HepG2 (cell line): ENCODE measurements around the gene COPS7A. TPM values are rescaled to one million over a fixed set of nuclear protein-coding genes. Genes with fewer than 3 reads are reported as not detected.
A peak's percentile ranks its signal among the peaks of the same experiment; 100 is the strongest.

Source experiments
- ADNP ChIP-seq: sonication (generic); formaldehyde crosslinking; IDR thresholded peaks from 2 replicates; pipeline ENCODE4 v1.4.0; 2020; ENCODE audit warnings: missing genetic modification reagents
- HDAC2 ChIP-seq: sonication (generic); formaldehyde crosslinking; IDR thresholded peaks from 2 replicates; pipeline ENCODE4 v1.4.0; 2020; ENCODE audit warnings: missing genetic modification reagents
- HOXD1 ChIP-seq: sonication (generic); formaldehyde crosslinking; IDR thresholded peaks from 2 replicates; pipeline ENCODE4 v1.5.0; 2020; ENCODE audit warnings: missing genetic modification reagents
- MEIS2 ChIP-seq: sonication (generic); formaldehyde crosslinking; IDR thresholded peaks from 2 replicates; pipeline ENCODE4 v1.9.0; 2021; ENCODE audit warnings: mild to moderate bottlenecking, missing genetic modification reagents
- MIER3 ChIP-seq: IDR thresholded peaks from 2 replicates; pipeline ENCODE4 v1.6.1; 2016; ENCODE audit warnings: missing compliant biosample characterization, borderline replicate concordance
- MLLT10 ChIP-seq: sonication (generic); formaldehyde crosslinking; IDR thresholded peaks from 2 replicates; pipeline ENCODE4 v1.4.0; 2020; ENCODE audit warnings: missing genetic modification reagents
- NFE2 ChIP-seq: sonication (generic); formaldehyde crosslinking; IDR thresholded peaks from 2 replicates; pipeline ENCODE4 v1.4.0; 2020; ENCODE audit warnings: missing genetic modification reagents
- POLR2AphosphoS2 ChIP-seq: IDR thresholded peaks from 2 replicates; pipeline ENCODE4 v1.6.1; 2011; ENCODE audit warnings: low read depth, low read length, improper control_type of control experiment
- RORA ChIP-seq: sonication (generic); formaldehyde crosslinking; IDR thresholded peaks from 2 replicates; pipeline ENCODE4 v1.5.0; 2020; ENCODE audit warnings: mild to moderate bottlenecking, missing genetic modification reagents, moderate library complexity
- SP1 ChIP-seq, 2 experiments: fragments of 450-650 bp in 1 of 2; sonication (generic) in 1 of 2; formaldehyde crosslinking in 1 of 2; IDR thresholded peaks; 2 replicates each; pipeline versions ENCODE4 v1.4.0 to v1.6.1; 2016 to 2020; ENCODE audit warnings: missing genetic modification reagents in 1 of 2
- SRSF1 ChIP-seq: fragments of 200-400 bp; formaldehyde crosslinking; optimal IDR thresholded peaks from 2 replicates; pipeline ENCODE3; 2017; ENCODE audit warnings: mild to moderate bottlenecking, low read depth, low read length, moderate library complexity
- ZBTB38 ChIP-seq: sonication (generic); formaldehyde crosslinking; IDR thresholded peaks from 2 replicates; pipeline ENCODE4 v1.5.1; 2020; ENCODE audit warnings: mild to moderate bottlenecking, missing genetic modification reagents
- ZFX ChIP-seq: sonication (generic); formaldehyde crosslinking; IDR thresholded peaks from 2 replicates; pipeline ENCODE4 v1.4.0; 2020; ENCODE audit warnings: mild to moderate bottlenecking, low read depth, missing genetic modification reagents, moderate library complexity
- ZNF34 ChIP-seq: sonication (generic); formaldehyde crosslinking; IDR thresholded peaks from 2 replicates; pipeline ENCODE4 v1.4.0; 2020; ENCODE audit warnings: mild to moderate bottlenecking, missing genetic modification reagents, borderline replicate concordance
- ZNF501 ChIP-seq: sonication (generic); formaldehyde crosslinking; IDR thresholded peaks from 2 replicates; pipeline ENCODE4 v1.5.1; 2020; ENCODE audit warnings: mild to moderate bottlenecking, moderate library complexity, missing genetic modification reagents
- ZNF75D ChIP-seq: sonication (generic); formaldehyde crosslinking; IDR thresholded peaks from 2 replicates; pipeline ENCODE4 v1.8.1; 2023; ENCODE audit warnings: missing genetic modification reagents, mild to moderate bottlenecking, borderline replicate concordance
- polyA plus RNA-seq, 8 experiments: library from polyadenylated mRNA; depleted of rRNA in 3 of 8; stranded (reverse) in 7 of 8; unstranded in 1 of 8; fragments of >200 nt; fragmentation: Illumina TruSeq in 4 of 8; extraction: Trizol in 4 of 8; gene quantifications; 2 replicates each; pipeline versions ENCODE4 v1.2.1 to v1.2.3, GENCODE V29; 2011 to 2016; ENCODE audit warnings: low read depth in 4 of 8, missing spikeins in 1 of 8, mixed read lengths in 1 of 8; ENCODE audit not compliant: insufficient read depth in 1 of 8
- total RNA-seq, 5 experiments: library from RNA; depleted of rRNA; stranded (reverse); fragments of >200 nt; fragmentation: Illumina TruSeq; extraction: Trizol; gene quantifications; 2 replicates each; pipeline ENCODE4 v1.2.3, GENCODE V29; 2016; ENCODE audit warnings: low read depth in 1 of 5
- TF ChIP-seq, protein P1 (sequence below): IDR thresholded peaks from 2 replicates; pipeline ENCODE4 v1.6.1; 2016; ENCODE audit warnings: missing biosample characterization, missing genetic modification reagents, low read depth
- TF ChIP-seq, protein P2 (sequence below): fragments of 450-650 bp; IDR thresholded peaks from 2 replicates; pipeline ENCODE4 v1.6.1; 2017; ENCODE audit warnings: mild to moderate bottlenecking
- TF ChIP-seq, protein P3 (sequence below): sonication (generic); formaldehyde crosslinking; IDR thresholded peaks from 2 replicates; pipeline ENCODE4 v1.5.0; 2020; ENCODE audit warnings: missing genetic modification reagents
- TF ChIP-seq, protein P4 (sequence below): sonication (generic); formaldehyde crosslinking; IDR thresholded peaks from 2 replicates; pipeline ENCODE4 v1.4.0; 2020; ENCODE audit warnings: missing genetic modification reagents
- TF ChIP-seq, protein P5 (sequence below): sonication (generic); formaldehyde crosslinking; conservative IDR thresholded peaks from 2 replicates; pipeline ENCODE4 v1.8.0; 2022; ENCODE audit warnings: low read depth, missing genetic modification reagents

Gene COPS7A
- total and polyA plus RNA-seq, 2 of the 13 experiments (the other 11 are each of a cell fraction or from before 2014, with no cell fraction given), result 40.0 to 73.6 TPM

DNA sequence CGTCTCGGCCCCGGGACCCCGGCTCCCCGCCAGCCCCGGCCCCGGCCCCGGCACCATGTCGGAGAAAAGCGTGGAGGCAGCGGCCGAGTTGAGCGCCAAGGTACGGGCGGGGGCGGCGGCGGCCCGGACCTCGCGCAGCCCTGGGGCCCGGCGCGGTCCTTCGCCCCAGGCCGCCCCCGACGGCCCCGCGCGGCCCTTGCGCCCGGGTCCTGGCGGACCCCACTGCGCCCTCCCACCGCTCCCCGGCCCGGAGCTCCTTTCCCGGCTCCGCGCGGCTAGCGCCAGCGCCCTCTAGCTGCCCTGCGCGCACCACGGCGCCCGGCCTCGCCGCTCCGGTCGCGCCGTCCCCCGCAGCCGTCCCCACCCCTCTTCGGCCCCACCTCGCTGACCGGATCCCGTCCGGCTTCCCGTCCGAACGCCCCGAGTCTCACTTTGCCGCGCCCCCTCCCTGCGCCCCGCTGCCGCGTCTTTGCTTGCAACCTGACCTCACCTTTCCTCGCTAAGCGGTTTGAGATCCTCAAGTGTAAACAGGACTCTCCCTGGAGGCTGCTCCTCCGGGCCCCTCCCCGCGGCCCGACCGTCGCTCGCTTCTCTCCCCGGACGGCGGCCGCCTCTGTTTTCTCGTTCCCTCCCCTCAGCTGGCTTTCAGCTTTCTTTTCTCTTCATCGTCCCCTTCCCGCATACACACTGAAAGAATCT, 43.0 kb downstream of the COPS7A start (continued):
- TF ChIP-seq, protein P1, sequence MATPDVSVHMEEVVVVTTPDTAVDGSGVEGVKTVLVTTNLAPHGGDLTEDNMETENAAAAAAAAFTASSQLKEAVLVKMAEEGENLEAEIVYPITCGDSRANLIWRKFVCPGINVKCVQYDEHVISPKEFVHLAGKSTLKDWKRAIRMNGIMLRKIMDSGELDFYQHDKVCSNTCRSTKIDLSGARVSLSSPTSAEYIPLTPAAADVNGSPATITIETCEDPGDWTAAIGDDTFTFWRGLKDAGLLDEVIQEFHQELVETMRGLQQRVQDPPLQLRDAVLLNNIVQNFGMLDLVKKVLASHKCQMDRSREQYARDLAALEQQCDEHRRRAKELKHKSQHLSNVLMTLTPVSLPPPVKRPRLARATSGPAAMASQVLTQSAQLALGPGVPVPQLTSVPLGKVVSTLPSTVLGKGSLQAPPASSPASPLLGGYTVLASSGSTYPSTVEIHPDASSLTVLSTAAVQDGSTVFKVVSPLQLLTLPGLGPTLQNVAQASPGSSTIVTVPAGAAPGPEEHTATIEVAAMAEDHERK, result no peak
- no peak for TF ChIP-seq MLLT10
- TF ChIP-seq, protein P2, sequence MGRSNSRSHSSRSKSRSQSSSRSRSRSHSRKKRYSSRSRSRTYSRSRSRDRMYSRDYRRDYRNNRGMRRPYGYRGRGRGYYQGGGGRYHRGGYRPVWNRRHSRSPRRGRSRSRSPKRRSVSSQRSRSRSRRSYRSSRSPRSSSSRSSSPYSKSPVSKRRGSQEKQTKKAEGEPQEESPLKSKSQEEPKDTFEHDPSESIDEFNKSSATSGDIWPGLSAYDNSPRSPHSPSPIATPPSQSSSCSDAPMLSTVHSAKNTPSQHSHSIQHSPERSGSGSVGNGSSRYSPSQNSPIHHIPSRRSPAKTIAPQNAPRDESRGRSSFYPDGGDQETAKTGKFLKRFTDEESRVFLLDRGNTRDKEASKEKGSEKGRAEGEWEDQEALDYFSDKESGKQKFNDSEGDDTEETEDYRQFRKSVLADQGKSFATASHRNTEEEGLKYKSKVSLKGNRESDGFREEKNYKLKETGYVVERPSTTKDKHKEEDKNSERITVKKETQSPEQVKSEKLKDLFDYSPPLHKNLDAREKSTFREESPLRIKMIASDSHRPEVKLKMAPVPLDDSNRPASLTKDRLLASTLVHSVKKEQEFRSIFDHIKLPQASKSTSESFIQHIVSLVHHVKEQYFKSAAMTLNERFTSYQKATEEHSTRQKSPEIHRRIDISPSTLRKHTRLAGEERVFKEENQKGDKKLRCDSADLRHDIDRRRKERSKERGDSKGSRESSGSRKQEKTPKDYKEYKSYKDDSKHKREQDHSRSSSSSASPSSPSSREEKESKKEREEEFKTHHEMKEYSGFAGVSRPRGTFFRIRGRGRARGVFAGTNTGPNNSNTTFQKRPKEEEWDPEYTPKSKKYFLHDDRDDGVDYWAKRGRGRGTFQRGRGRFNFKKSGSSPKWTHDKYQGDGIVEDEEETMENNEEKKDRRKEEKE, result no peak
- no peak for TF ChIP-seq ZNF501 (CRISPR knock-in tag)
- peak; percentile 61 for TF ChIP-seq ZFX (CRISPR knock-in tag)
- no peak for TF ChIP-seq HOXD1 (CRISPR knock-in tag)
- no peak for TF ChIP-seq SRSF1
- TF ChIP-seq POLR2AphosphoS2, result no peak
- TF ChIP-seq ZBTB38 (CRISPR knock-in tag), result no peak; the same call in 1 of the 2 replicates
- TF ChIP-seq, protein P3, sequence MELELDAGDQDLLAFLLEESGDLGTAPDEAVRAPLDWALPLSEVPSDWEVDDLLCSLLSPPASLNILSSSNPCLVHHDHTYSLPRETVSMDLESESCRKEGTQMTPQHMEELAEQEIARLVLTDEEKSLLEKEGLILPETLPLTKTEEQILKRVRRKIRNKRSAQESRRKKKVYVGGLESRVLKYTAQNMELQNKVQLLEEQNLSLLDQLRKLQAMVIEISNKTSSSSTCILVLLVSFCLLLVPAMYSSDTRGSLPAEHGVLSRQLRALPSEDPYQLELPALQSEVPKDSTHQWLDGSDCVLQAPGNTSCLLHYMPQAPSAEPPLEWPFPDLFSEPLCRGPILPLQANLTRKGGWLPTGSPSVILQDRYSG (CRISPR knock-in tag), result no peak
- TF ChIP-seq HDAC2 (CRISPR knock-in tag), result peak; percentile 15; the same call in 1 of the 2 replicates
- no peak for TF ChIP-seq ZNF75D (CRISPR knock-in tag)
- no peak for TF ChIP-seq MIER3 (CRISPR knock-in tag)
- TF ChIP-seq ZNF34 (CRISPR knock-in tag), result no peak
- no peak for TF ChIP-seq MEIS2 (CRISPR knock-in tag)
- no peak for TF ChIP-seq ADNP
- no peak for TF ChIP-seq SP1 (IDR thresholded peaks at IDR 0.05)
- peak; percentile 32; the same call in 1 of the 2 replicates for TF ChIP-seq SP1 (CRISPR knock-in tag; IDR thresholded peaks at IDR 0.05)
- TF ChIP-seq, protein P4, sequence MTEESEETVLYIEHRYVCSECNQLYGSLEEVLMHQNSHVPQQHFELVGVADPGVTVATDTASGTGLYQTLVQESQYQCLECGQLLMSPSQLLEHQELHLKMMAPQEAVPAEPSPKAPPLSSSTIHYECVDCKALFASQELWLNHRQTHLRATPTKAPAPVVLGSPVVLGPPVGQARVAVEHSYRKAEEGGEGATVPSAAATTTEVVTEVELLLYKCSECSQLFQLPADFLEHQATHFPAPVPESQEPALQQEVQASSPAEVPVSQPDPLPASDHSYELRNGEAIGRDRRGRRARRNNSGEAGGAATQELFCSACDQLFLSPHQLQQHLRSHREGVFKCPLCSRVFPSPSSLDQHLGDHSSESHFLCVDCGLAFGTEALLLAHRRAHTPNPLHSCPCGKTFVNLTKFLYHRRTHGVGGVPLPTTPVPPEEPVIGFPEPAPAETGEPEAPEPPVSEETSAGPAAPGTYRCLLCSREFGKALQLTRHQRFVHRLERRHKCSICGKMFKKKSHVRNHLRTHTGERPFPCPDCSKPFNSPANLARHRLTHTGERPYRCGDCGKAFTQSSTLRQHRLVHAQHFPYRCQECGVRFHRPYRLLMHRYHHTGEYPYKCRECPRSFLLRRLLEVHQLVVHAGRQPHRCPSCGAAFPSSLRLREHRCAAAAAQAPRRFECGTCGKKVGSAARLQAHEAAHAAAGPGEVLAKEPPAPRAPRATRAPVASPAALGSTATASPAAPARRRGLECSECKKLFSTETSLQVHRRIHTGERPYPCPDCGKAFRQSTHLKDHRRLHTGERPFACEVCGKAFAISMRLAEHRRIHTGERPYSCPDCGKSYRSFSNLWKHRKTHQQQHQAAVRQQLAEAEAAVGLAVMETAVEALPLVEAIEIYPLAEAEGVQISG (CRISPR knock-in tag), result 0 out of 2 replicates have a peak, but pooled peaks have one; percentile 49
- TF ChIP-seq NFE2 (CRISPR knock-in tag), result no peak
- TF ChIP-seq, protein P5, sequence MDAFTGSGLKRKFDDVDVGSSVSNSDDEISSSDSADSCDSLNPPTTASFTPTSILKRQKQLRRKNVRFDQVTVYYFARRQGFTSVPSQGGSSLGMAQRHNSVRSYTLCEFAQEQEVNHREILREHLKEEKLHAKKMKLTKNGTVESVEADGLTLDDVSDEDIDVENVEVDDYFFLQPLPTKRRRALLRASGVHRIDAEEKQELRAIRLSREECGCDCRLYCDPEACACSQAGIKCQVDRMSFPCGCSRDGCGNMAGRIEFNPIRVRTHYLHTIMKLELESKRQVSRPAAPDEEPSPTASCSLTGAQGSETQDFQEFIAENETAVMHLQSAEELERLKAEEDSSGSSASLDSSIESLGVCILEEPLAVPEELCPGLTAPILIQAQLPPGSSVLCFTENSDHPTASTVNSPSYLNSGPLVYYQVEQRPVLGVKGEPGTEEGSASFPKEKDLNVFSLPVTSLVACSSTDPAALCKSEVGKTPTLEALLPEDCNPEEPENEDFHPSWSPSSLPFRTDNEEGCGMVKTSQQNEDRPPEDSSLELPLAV (CRISPR knock-in tag), result no peak
- TF ChIP-seq RORA, result no peak
